Sigmoid colon (tissue), 7 donors: ENCODE results near the gene MED25. TPM values are rescaled to one million over a fixed set of nuclear protein-coding genes. Genes with fewer than 3 reads are reported as not detected.

Experiments
- DNase-seq: peaks from one replicate; pipeline ENCODE4 v3.0.0-alpha.2; 2019
- H3K27ac ChIP-seq, 4 donors: fragments of 200-600 bp; sonication (generic); one replicate each; pipeline ENCODE4 v1.5.1; 2016 to 2019; ENCODE audit warnings: mild to moderate bottlenecking in 1 of 4
- H3K27me3 ChIP-seq, 3 donors: fragments of 200-600 bp; sonication (generic); one replicate each; pipeline ENCODE4 v1.5.1; 2019; ENCODE audit warnings: mild to moderate bottlenecking in 1 of 3
- H3K36me3 ChIP-seq, 4 donors: fragments of 200-600 bp; sonication (generic); one replicate each; pipeline ENCODE4 v1.5.1; 2016 to 2019
- H3K4me1 ChIP-seq, 4 donors: fragments of 200-600 bp; sonication (generic); one replicate each; pipeline ENCODE4 v1.5.1; 2017 to 2019
- H3K4me3 ChIP-seq, 4 donors: fragments of 200-600 bp; sonication (generic); one replicate each; pipeline ENCODE4 v1.5.1; 2017 to 2019; ENCODE audit warnings: mild to moderate bottlenecking in 2 of 4, moderate library complexity in 1 of 4
- H3K9me3 ChIP-seq, 4 donors: fragments of 200-600 bp in 3 of 4; sonication (generic) in 3 of 4; one replicate each; pipeline versions ENCODE4 v1.5.1 to v1.6.1; 2013 to 2019
- EP300 ChIP-seq, 4 donors: sonication (generic); formaldehyde crosslinking; IDR thresholded peaks; one replicate each; pipeline ENCODE4 v1.6.1; 2017; ENCODE audit warnings: antibody characterized with exemption in 4 of 4
- POLR2A ChIP-seq, 2 donors: fragments of 450-650 bp; IDR thresholded peaks; one replicate each; pipeline ENCODE4 v1.6.1; 2016; ENCODE audit warnings: antibody characterized with exemption in 2 of 2, mild to moderate bottlenecking in 2 of 2, moderate library complexity in 2 of 2
- POLR2AphosphoS5 ChIP-seq, 4 donors: sonication (generic); formaldehyde crosslinking; IDR thresholded peaks; one replicate each; pipeline ENCODE4 v1.6.1; 2017; ENCODE audit warnings: antibody characterized with exemption in 4 of 4
- WGBS, 2 donors: extraction: QIAGEN DNeasy Blood & Tissue Kit; methylation state at CpG; one replicate each; pipeline ENCODE4 v1.1.7; 2013; 5-methylcytosine and 5-hydroxymethylcytosine counted together
- intact Hi-C: fragments of 100-400 bp; cut with DNase I; formaldehyde crosslinking; loops from one replicate; pipeline ENCODE4 v1.15.1; 2023
- polyA plus RNA-seq, 3 donors: library from polyadenylated mRNA; stranded (reverse); fragments of 200-250 nt; gene quantifications; one replicate each; pipeline ENCODE4 v1.2.3, GENCODE V29; 2013
- total RNA-seq, 4 donors: library from RNA; depleted of rRNA; stranded (reverse); fragments of >200 nt; gene quantifications; one replicate each; pipeline ENCODE4 v1.1.0, GENCODE V29; 2016
- TF ChIP-seq, protein P1 (sequence below), 4 experiments: fragments of 450-650 bp in 3 of 4; fragments of 200-600 bp in 1 of 4; IDR thresholded peaks; one replicate each; pipeline ENCODE4 v1.5.1; 2016 to 2019; ENCODE audit warnings: antibody characterized with exemption in 4 of 4, mild to moderate bottlenecking in 3 of 4, moderate library complexity in 2 of 4
- donor health status: healthy with polysubstance abuse.
- donor health status: Bipolar disorder and iron deficiency.
- donor health status: healthy.

Gene MED25
- total and polyA plus RNA-seq, 7 donors = 17.8 to 45.4 (median 23.3) TPM

DNA sequence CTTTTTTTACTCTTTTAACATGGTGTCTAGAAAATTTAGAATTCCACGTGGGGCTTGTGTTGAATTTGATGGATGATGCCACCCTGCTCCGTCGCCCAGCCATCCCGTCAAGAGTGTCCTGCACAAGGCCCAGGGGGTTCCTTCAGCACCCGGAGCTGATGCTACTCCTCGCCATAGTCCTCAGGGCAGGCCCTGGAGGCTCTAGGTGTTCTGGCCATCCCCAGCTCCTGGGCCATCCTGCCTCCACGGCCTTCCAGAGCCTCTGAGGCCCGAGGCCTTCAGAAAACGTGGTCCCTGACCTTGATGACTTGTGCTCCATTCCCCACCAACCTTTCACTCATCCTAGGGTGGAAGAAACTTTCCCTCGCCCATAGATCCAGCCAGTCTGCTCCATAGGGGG lies 55.7 kb downstream of the MED25 start:
- TF ChIP-seq EP300 (IDR thresholded peaks at IDR 0.05) (no peak), POLR2AphosphoS5 (IDR thresholded peaks at IDR 0.05) (no peak), POLR2A (IDR thresholded peaks at IDR 0.05) (no peak)
- TF ChIP-seq, protein P1, sequence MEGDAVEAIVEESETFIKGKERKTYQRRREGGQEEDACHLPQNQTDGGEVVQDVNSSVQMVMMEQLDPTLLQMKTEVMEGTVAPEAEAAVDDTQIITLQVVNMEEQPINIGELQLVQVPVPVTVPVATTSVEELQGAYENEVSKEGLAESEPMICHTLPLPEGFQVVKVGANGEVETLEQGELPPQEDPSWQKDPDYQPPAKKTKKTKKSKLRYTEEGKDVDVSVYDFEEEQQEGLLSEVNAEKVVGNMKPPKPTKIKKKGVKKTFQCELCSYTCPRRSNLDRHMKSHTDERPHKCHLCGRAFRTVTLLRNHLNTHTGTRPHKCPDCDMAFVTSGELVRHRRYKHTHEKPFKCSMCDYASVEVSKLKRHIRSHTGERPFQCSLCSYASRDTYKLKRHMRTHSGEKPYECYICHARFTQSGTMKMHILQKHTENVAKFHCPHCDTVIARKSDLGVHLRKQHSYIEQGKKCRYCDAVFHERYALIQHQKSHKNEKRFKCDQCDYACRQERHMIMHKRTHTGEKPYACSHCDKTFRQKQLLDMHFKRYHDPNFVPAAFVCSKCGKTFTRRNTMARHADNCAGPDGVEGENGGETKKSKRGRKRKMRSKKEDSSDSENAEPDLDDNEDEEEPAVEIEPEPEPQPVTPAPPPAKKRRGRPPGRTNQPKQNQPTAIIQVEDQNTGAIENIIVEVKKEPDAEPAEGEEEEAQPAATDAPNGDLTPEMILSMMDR (IDR thresholded peaks at IDR 0.05) = no peak
- intact Hi-C loops = no loop called here
- 92 to 94% methylated on average over 10 of the region's 10 CpGs for WGBS, 2 donors
- DNase-seq = no peak
- peaks cover 0 to 43% (median 40%) of the 10 kb centered on the region in 4 donors for H3K4me1 ChIP-seq
- H3K9me3 ChIP-seq = no peaks in the 10 kb centered on the region
- H3K4me3 ChIP-seq = no peak overlapping the region
- no peak overlapping the region for H3K27ac ChIP-seq
- H3K36me3 ChIP-seq = peaks cover 0 to 27% (median 5%) of the 10 kb centered on the region in 4 donors
- H3K27me3 ChIP-seq = no peaks in the 10 kb centered on the region

DNA sequence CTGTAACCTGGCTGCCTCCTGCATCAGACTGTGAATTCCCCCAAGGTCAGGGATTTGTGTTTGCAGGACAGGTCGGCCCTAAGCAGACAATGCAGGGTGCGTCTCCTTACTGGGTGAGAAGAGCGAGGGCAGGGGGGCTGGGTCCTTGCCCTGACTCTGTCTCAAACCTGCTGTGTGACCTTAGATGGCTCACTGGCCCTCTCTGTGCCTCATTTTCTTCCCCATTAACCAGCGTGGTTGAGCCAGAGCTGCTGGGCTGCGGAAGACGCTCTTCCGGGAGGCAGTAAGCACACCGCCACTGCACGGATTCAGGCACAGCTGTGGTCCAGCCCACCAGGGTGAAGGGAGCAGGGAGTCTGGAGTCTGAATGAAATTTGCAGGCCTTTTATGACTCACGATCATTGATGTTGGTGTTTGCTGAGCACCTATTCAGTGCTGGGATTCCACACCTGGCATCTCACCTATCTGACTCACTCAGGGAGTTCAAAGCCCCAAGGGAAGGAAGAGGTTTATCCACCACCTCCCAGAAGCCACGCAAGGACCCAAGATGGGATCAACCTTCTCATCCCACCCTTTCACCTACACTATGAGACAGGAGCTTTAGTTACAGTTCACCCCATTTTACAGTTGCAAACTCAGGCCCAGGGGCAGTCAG lies 56.5 kb downstream of the MED25 start:
- 91 to 93% methylated on average over 11 of the region's 11 CpGs for WGBS, 2 donors
- Histone ChIP-seq H3K4me1 (peaks cover 0 to 47% (median 39%) of the 10 kb centered on the region in 4 donors), H3K27ac (peak overlapping the region in 1 of 4 donors; percentile 100), H3K27me3 (no peaks in the 10 kb centered on the region), H3K36me3 (peaks cover 4 to 35% (median 8%) of the 10 kb centered on the region in 4 donors), H3K4me3 (no peak overlapping the region), H3K9me3 (no peaks in the 10 kb centered on the region)
- intact Hi-C loops = loop anchor here (5.0 kb wide), 2 partner anchors 377 to 422 kb away; partner anchors contain the start of genes ALDH16A1, PIH1D1 and RPS11
- TF ChIP-seq POLR2A (IDR thresholded peaks at IDR 0.05) (no peak), EP300 (IDR thresholded peaks at IDR 0.05) (no peak), POLR2AphosphoS5 (IDR thresholded peaks at IDR 0.05) (no peak)
- TF ChIP-seq, protein P1 (IDR thresholded peaks at IDR 0.05) = no peak
- no peak for DNase-seq

DNA sequence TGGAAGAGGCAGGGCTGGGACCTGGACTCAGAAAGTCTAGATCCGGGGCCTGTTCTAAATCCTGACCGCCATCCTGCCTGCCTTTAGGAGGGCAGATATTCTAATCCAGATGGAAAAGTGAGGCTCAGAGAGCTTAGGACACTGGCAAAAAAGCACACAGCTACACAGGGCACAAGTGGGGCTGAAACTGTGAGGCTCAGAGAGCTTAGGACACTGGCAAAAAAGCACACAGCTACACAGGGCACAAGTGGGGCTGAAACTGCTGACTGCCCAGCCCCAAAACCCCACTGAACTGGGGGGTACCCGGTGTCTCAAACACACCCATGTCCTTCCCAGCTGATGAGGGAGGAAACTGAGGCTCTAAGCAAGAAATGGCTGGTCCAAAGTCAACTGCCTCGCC lies 57.1 kb downstream of the MED25 start:
- no peak for TF ChIP-seq POLR2AphosphoS5 (IDR thresholded peaks at IDR 0.05)
- no peak for TF ChIP-seq POLR2A (IDR thresholded peaks at IDR 0.05)
- no peak for TF ChIP-seq EP300 (IDR thresholded peaks at IDR 0.05)
- TF ChIP-seq, protein P1 (IDR thresholded peaks at IDR 0.05) = no peak
- DNase-seq = no peak
- H3K36me3 ChIP-seq = peaks cover 7 to 40% (median 11%) of the 10 kb centered on the region in 4 donors
- no peaks in the 10 kb centered on the region for H3K9me3 ChIP-seq
- peaks cover 0 to 42% (median 35%) of the 10 kb centered on the region in 4 donors for H3K4me1 ChIP-seq
- peak overlapping the region; percentile 92 to 100 (median 96) for H3K27ac ChIP-seq
- H3K4me3 ChIP-seq = peak overlapping the region in 2 of 4 donors; percentile 85 to 100
- intact Hi-C loops = loop anchor here (5.0 kb wide), 2 partner anchors 378 to 423 kb away; partner anchors contain the start of genes ALDH16A1, PIH1D1 and RPS11
- no peaks in the 10 kb centered on the region for H3K27me3 ChIP-seq
- WGBS, 2 donors = 80 to 91% methylated on average over 4 of the region's 4 CpGs

DNA sequence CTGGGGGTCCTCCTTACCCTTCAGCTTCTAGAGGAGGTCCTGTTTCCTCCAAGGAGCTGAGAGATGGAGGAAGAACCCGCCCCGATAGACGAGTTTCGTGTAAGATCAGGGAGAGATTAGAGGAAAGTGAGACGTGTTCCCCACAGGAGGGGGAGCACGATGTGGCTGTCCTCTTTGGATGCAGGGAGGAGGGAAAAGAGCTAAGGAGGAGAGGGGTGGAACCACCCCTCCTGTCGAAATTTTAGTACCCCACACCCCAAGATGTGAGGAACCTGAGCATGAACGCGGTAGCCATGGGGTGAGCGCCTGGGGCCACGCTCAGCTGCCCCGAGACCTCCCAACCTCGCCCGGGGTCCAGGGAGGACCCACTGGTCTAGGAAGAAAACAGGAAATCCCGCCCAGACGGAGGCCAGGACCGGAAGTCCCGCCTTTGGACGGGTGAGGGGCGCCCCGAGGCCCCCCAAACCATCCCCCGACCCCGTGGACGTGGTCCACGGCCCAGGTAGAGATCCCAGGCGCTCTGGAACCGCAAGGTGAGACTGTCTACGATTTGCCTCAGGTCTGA lies 57.9 kb downstream of the MED25 start:
- DNase-seq = peak; percentile 85
- TF ChIP-seq, protein P1 (IDR thresholded peaks at IDR 0.05) = no peak
- TF ChIP-seq POLR2A (IDR thresholded peaks at IDR 0.05) (no peak), EP300 (IDR thresholded peaks at IDR 0.05) (no peak), POLR2AphosphoS5 (IDR thresholded peaks at IDR 0.05) (no peak)
- Histone ChIP-seq H3K27me3 (no peaks in the 10 kb centered on the region), H3K27ac (peak overlapping the region; percentile 92 to 100 (median 96)), H3K4me3 (peak overlapping the region; percentile 61 to 100 (median 91)), H3K9me3 (no peaks in the 10 kb centered on the region), H3K4me1 (peaks cover 0 to 34% (median 29%) of the 10 kb centered on the region in 4 donors), H3K36me3 (peaks cover 14 to 43% (median 19%) of the 10 kb centered on the region in 4 donors)
- intact Hi-C loops = loop anchor here (1.0 to 5.0 kb wide), 6 partner anchors 59 to 424 kb away; partner anchors contain the start of genes ALDH16A1, AP2A1, FUZ and PIH1D1
- WGBS, 2 donors = 1% methylated on average over 28 of the region's 28 CpGs
